ENCODE data around the gene SLC35A5.

GRCh38 chr3:112568642-112569041 is 6.8 kb downstream of the SLC35A5 start:
- no peak for TF ChIP-seq POLR2A (IDR thresholded peaks at IDR 0.05)
- TF ChIP-seq CTCF (IDR thresholded peaks at IDR 0.05): no peak
